Suppressor macrophage (primary cell): ENCODE results near the gene RND1.

Experiments used
- DNase-seq, 4 experiments: peaks; one replicate each; pipeline ENCODE4 v3.0.0-alpha.2; 2020 to 2022

The RND1 gene

DNA sequence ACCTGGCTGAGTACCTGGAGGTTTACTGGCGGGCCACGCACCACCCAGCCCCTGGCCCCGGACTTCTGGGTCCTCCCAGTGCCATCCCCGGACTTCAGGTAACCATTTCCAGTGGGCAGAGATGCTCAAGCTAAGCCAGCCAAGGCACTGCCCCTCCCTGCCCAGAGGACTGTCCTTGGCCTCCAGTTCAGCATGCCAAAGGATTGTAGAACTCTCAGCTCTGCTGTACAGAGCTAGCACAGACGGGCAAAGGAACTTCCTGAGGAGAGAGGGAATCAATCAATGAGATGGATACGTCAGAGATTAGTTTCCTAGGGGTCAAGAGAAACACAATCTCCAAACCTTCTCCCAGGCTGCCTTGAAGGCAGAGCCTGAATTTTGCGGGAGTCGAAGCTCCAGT lies 38.6 kb downstream of the RND1 start:
- DNase-seq: no peak

- DNase-seq: no peak
Measured at GRCh38 chr12:48826209-48826855, 39.3 kb downstream of the RND1 start.

- no peak for DNase-seq
Measured at GRCh38 chr12:48824905-48825304, 40.8 kb downstream of the RND1 start.

DNA sequence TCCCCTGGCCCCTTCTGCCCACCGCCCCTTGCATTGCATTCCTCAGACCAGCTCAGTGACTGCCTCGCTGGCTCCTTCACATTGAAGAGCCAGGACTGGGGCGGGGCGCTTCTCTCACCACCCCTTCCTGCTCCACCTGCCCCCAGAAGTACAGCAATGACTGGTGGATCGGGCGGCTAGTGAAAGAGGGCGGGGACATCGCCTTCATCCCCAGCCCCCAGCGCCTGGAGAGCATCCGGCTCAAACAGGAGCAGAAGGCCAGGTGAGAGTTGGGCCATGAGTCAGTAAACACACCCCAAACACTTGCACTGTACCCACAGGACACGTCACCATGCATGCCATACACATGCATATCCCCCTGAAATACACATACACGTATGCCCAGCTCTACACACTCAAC lies 41.6 kb downstream of the RND1 start:
- no peak for DNase-seq

GRCh38 chr12:48823281-48823680 lies 42.4 kb downstream of the RND1 start:
- DNase-seq: no peak

- DNase-seq: no peak
Measured at GRCh38 chr12:48822711-48823110, 43.0 kb downstream of the RND1 start.

- DNase-seq: no peak
Measured at GRCh38 chr12:48822139-48822538, 43.5 kb downstream of the RND1 start.

- peak; percentile 22 to 55 (median 34) for DNase-seq
Measured at GRCh38 chr12:48819986-48820725, 45.5 kb downstream of the RND1 start.

GRCh38 chr12:48818831-48819590 lies 46.7 kb downstream of the RND1 start:
- no peak for DNase-seq

DNA sequence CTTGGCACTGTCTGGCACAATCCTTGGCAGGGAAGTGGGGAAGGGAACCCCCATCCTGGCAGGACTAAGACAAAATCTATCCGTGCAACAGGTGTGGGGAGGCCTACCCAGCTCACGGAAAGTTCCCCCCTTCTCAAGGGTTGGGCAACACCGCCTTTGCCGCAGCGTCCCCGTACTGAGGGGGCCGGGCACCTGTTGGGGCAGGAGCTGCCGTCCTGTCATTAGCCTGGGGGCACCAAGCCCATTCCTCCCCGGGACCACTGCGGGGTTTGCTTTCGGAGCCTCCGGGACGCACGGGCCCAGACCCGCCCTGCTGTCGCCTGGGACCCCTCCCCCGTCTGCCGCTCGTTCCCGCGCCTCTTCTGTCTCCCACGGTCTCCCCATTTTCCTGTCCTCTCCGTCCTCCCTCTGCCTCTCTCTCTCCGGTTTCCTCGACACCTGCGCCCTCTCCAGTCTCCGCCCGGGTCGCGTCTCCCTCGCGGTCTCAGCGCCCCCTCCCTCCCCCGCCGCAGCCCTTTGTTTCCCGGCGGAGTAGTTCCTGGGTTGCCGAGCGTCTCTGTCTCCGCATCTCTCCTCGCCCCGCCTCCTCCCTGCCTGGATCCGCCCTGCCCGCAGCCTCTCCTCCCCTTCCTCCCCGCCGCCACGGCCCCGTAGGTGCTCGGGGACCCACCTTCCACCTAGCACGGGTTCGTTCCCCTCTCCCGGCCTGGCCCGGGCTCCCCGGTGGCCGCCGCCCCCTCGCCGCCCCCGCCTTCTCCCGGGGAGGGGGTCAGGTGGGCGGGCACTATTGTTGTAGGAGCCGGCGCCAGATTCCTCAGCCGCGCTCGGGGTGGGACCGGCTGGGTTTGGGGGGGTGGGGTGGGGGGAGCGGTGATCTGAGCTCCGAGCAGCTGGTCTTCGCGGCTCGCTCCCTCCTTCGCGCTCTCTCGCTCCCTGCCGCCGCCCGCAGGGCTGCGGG lies 47.5 kb downstream of the RND1 start, which contains the start of gene CACNB3:
Gene CACNB3, plus strand, starts transcription at position 624 of the 958 bp plus-strand sequence. CDS start 434 bp downstream, outside the sequence.
- peak in 3 of 4 experiments; percentile 37 to 65 (median 53) for DNase-seq

DNA sequence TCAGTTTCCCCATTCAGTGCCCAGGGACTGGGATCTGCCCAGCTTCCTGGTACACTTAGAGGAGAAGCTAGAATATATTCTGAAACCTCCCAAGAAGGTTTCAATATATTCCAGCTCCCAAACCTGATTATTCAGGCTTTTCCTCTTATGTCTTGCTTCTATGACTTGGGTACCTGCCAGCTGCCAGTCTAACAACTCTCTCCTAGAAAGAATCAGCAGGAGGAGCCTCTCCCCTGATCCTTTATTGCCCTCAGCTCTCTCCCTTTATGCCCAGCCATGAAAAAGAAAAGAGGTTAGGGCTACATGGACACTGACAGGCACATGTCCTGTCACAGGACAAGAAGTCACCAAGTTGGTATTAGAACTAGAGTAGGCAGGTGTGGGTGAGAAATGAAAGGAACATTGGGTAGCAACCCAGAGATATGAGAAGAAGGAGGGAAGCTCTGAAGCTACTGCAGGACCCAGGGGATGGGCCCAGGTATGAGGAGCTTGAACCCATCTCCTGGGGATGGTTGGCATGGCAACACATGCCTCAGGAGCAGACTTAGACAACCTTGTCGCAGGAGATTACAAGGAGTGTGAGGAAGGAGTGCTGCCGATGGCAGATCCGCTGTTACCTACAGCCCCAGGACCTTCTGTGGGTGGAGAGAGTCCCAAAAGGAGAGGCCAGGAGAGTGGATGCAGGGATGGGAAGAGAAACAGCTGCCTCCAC lies 49.4 kb downstream of the RND1 start:
- DNase-seq: no peak

DNA sequence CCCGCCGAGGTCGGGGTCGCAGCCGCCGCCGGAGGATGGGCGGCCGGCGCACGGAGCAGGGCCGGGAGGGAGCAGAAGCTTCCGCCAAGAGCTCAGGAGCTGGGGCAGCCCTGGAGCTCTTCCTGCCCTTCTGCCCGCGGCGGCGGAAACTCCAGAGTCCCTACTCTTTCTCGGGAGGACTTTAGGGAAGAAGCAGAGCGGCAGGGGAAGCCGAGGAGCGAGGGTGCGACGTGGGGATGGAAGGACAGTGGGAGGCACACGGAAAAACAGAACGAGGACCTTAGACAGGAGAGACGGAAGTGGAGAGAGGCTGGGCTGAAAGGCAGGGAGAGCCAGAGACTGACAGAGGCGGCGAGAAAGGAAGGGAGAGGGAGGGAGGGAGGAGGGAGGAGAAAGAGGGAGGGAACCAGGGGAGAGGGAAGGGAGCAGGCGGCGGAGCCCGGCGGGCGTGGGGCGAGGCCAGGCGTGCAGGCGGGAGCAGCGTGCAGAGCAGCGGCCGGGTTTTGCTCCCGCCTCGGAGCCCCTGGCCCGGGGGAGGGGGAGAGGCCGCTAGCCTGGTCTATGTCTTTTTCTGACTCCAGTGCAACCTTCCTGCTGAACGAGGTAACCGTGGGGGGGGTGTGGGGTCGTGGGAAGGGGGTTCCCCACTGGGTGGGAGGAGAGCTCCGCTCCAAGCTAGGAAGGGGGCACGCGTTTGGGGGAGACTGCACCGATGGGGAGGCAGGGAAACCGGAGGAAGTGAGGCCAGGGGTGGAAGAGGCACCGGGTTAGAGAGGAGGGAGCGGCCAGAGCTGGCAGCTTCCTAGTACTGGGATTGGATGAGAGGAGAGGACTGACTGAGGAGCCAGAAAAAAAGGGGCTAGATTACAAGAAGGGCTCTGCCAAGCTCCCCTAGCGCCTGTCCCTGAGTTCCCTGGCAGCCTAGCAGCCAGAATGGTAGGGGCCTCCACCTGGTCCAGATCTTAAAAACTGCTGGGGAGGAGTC lies 50.3 kb downstream of the RND1 start:
- peak; percentile 61 to 82 (median 76) for DNase-seq

- DNase-seq: peak; percentile 82 to 94 (median 92)
Measured at GRCh38 chr12:48814262-48815125, 51.2 kb downstream of the RND1 start.

DNA sequence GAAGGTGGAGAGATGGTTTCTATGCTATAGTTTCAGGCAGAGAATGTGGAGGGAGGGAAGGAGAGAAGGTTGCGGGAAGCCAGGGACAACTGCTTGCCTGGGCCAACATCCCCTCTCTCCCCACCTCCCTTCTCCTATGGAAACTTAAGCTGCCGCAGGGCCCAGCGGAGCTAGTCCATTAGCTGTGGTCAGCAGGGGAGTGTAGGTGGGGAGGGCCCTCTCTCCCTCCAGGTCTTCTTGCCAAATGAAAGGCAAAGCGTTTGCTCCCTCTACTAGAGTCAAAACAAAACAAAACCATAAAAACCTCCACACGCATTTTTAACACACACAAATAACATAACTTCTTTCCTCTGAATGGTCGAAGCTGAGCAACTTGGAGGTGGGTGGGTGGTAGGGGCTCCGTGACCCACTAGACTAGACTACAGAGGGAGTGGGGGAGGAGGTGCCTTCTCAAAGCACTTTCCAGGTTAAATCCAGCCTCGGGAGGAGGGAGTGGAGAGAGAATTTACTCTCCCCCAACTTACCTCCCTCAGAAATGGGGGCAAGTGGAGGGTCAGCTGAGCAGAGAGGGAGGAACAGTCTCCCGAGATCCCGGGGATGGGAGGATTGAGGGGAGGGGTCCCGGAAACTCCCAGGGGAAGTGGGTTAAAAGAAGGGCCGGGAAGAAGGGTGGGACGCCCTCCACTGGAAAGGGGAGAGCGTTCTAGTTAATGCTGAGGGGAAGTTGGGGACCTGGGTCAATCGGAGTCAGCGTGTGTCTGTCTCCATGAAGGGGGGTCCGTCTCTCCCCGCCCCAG lies 52.0 kb downstream of the RND1 start:
- peak in 1 of 4 experiments; percentile 20 for DNase-seq

DNA sequence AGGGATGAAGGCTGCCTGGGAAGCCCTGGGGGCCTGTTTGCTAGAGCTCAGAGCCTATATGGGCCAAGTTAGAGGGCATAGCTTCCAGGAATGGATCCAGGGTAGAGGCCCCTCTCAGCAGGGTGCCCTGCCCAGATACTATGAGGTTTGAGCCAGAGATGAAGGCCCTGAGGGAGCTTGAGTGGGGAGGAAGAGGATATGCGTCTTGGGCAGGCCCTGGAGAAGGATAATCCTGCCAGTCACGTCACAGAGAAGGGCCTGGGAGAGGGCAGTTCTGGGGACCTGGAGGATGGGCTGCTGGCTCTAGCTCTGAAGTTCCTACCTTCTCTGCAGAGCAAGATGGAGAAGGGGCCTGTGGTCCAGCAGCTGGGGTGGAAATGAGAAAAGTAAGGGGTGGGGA lies 53.3 kb downstream of the RND1 start:
- DNase-seq: no peak

DNA sequence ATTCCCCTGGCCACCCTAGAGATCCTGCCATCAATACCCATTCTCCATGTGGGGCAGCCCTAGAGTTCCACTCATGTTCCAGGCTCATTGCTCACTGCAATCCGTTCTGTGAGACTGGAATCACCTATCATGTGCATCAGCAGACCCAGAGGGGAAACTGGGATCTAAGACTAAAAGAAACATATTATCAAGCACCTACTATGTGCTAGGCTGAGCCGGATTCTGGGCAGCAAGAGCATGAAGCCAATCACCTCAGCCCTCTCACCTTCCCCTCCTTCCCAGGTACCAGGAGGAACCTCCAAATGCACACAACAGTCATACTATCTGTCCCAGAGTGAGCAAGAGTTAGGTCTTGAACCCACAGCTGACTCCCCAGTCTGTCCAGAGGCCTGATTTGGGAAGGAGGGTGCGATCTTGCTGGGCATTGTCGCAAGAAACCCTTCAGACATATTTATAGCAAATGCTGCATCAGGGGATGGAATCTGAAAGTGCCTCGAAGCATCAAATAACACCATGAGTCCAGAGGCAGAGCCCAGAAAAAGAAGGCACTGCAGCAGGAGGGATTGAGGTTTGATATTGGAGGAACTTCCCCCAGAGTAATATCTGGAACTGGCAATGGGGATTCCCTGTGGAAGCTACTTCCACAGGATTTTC lies 54.1 kb downstream of the RND1 start:
- no peak for DNase-seq

GRCh38 chr12:48810903-48811431 lies 54.7 kb downstream of the RND1 start:
- no peak for DNase-seq
